Amniotic epithelial cell (primary cell): ENCODE data around the gene EPHB1.

ENCODE experiments used
- DNase-seq: peaks from one replicate; pipeline ENCODE4 v3.0.0-alpha.2; 2010; ENCODE audit warnings: low read depth

The EPHB1 gene

DNA sequence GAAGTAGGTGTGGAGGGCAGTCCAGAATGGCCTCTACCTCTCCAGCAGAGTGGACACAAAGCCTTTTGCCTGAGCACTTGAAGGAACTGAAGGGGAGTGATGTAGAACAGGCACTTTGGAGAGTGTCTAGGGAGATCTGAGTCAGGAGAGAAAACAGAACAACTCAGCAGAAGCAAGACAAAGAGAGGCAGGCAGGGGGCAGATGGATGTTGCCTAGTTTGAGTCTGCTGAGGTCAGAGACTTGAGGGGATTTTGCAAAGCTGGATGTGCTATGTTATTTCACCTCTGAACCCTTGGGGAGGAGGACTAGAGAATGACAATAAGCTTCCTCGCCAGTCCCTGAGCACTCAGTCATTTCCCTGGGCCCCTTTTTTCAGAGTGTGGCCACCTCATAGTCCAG is 366.4 kb downstream of the EPHB1 start:
- no peak for DNase-seq

DNA sequence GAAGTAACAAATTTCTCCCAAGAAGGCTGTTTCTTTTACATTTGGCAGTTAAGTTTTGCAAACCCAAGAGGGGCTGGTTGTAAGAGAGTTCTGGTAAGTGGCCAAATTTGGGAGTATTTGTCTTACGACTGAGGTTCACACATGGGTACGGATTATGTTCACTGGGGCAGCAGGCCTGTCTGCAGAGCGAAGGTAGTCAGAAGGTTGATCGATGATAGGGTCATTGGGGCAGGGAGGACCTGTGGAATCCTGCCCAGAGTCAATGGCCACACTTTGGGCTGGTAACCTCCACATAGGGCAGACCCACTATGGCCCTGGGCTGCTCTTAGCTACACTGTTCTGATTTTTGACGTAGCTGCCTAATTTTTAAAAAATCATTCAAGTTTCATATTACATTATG is 368.6 kb downstream of the EPHB1 start:
- DNase-seq, result no peak

DNA sequence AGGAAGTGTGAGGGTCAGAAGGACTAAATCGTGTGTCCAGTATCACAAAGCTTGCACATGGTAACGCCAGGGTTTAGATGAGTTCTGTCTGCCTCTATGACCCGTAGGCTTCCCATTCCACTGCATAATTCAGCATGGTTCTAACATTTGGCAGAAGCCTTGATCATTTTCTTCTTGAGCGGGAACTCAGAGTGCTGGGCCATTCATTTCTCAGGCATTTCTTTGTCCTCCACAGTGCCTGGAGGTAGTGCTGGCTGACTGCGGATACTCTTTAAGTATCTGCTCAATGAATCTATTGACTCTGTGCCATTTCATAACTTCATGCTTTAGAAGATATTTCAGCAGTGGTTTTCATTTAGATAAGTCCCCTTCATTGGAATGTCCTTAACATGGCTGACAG is 370.2 kb downstream of the EPHB1 start:
- no peak for DNase-seq

DNA sequence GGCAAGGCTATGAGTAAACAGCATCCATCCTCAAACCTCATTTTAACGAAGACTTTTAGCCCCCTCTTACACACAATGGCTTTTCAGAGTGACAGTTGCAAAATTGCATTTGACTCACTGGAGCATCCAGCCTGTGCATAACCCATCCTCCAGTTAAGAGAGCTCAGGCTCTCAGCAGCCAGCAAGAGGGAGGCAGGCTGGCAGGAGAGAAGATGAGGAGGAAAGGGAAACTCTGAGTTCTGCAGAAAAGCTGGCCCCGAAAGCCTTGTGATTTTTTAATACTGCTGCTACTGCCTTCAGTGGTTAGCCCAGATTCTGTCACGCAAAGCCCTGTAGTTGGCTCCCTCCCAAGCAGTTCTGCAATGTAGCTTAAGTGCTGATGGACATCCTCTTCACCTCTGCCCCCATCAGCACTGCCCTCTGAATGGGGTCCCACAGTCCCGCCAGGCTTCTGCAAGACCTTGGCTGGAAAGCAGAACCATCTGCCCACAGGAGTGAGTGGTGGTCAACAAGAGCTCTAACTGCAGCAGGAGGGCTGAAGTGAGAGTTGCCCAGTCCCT is 371.3 kb downstream of the EPHB1 start:
- DNase-seq, result no peak

DNA sequence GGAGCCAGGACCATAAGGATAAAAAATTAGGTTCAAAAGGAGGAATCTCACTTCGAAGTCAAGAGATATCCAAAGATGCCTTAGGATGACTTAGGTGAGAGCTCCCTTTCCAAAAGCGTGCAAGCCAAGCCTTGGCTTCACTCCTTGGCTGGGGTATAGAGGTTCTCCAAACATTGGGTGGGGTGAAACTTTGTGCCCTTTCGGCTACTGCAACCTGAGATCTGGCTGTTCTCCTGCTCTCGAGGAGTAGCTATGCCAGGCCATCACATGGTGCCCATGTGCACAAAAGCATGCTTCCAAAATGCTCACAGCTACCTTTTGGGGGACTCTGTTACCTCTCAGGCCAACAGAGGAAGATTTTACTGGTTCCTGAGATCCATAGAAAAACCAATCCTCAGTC is 373.8 kb downstream of the EPHB1 start:
- DNase-seq, result no peak

DNA sequence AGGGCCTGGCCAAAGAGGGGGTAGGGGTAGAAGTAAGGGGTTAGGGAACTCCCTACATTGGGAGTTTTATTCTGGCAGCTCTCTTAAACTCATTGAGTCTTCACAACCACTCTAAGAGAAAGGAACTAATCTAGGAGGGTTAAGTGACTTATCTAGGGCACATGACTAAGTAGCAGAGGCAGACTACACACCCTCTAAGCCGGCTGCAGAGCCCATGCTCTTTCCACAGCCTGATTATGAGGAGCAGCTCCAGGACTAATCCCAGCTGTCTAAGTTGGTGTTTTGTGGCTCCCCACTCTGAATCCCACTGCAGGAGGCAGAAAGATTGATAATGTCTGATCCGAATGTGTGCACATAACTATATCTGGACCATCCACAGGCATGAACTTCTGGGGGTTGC is 374.6 kb downstream of the EPHB1 start:
- no peak for DNase-seq

DNA sequence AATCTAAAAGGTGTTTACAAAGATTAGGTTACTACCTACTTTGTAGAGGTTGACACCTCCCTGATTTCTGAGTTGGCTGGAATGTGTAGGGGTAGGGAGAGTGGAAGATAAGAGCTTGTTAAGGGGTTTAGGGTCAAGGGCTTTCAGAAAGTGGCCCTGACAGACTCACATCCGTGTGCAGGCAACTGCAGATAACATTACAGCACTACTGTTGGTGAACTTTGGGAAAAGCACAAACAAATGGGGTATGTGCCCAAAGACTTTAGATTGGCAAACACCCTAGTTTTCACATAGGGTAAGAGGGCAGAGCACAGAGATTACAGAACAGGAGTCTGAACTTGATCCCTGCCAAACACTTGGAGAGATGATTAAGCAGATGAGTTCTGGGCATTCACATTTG is 375.7 kb downstream of the EPHB1 start:
- no peak for DNase-seq

DNA sequence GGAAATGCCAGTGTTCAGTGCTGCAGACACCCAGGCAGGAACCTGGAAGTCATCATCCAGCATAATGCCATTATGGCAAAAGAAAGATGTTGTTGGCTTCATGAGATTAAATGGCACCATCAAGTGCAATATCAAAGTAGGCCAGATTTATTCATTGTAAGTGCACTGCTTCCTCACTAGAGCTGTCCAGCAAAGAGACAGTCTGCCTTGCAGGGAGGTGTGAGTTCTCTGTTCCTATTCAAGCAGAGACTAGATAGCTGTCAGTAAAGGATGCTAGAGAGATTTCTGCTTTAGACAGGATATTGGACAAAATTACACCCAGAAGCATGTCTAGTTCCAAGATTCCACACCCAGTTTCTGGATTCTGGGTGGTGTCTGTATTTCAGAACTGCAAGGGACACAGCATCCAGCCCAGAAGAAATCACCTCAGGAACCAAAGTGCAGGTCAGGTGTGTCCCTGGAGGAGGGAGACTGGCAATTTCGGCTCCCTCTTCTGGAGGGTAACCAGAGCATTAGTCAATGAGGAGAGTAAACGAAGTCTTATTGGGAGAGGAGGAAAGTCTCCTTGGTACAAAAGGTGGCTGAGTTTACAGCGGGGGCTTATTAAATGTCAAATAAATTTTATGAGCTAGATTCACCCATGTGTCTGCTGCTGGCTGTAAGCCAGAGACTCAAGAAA is 377.3 kb downstream of the EPHB1 start:
- DNase-seq, result no peak

DNA sequence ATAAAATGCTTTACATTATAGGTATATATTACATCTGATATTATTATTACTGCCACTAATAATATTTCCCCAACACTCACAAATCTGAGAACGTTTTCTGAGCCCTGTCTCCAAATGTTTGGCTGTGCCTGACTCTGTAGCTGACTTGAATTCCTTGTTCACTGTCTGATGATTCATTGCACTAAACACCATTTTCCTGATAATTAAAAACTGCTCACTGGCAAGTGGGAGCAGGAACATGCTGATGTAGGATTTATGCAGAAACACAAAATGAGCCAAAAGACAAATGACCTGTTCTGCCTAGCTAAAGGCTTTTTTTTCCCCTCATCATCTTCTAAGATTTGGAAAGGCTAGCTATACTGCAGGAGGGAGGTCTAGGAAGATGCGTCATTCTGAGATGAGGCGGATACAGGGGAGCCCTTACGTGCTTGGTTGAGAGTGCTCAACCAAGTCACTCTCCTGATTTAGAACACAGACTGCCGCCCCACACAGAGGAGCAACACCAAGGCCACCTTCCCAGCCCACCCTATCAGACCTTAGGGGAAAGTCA is 380.7 kb downstream of the EPHB1 start:
- no peak for DNase-seq

DNA sequence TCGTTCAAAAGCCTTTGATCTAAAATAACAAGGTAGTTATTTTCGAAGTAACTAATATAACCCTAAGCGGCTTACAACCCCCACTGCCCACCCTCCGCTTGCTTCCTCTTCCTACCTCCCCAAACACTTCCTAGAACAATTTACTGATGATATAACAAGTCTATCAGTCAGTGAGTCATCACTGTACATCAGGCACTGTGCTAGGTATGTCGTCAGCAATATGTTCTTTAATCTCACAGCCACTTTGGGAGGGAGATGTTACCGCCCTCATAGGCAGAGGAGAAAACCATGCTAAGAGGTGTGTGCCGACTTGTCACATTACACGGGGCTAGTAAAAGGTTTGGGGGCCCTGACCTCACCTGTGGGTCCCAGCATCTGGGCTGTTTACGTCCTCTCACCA is 381.8 kb downstream of the EPHB1 start:
- no peak for DNase-seq

DNA sequence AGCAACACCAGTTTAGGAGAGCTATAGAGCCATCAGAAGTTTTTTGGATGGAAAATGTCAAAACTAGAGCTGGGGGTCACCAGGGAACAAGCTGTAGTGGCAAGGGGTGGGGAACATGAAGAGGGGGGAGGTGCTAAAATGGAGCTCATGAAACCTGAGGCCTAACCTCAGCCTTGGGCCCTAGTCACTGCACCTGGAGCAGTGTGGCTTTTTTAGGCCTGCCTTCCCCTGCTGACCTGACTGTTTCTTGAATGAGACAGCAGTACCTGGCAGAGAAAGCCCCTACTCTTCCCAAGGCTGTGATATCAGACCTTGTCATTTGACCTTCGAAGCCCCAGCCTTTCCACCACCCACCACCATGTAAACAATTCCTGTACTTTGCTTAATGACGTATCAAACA is 383.5 kb downstream of the EPHB1 start:
- DNase-seq, result no peak

DNA sequence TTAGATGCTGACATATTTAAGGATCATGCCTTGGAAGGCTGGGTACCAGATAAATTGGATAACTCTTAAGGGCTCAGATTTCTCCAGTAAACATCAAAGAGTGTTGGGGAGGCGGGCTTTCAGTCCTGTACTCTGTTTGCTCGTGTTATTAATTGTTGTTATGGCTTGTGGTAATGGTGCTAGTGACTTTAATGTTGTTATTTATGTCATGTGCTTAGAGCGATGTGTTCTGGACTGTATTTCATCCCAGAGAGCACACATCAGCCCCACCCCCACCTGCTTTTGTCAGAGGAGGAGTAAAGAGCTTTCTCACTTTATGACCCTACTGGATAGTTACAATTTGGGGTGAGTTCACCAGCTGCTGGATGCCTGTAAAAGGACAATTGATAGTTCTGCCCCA is 386.3 kb downstream of the EPHB1 start:
- DNase-seq, result no peak

DNA sequence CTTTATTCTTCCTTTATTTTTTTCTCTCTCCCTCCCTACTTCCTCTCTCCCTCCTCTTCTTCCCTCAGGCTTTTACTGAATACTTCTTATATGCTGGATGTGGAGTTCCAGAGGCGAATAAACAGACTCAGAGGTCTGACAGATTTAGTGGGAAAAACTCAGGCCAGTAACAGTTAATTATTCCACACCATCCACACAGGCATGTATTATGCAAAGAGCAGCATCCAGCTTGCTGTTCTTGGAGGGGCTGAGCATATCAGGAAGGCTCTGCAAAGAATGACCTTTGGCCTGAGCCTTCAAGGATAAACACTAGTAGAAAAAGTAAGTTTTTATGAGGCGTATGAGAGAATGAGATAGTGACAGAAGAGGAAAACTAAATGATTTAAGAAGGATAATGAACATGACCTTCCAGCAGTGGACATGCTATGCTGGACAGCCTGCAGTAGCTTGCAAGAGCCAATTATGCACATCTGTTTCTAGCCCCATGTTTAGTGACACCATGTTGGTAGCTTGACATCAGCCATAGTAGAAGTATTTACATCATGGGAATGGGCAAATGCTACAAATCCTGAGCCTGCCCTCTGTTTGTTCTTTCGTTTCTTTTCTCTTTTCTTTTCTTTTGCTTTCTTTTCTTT is 387.4 kb downstream of the EPHB1 start:
- no peak for DNase-seq

DNA sequence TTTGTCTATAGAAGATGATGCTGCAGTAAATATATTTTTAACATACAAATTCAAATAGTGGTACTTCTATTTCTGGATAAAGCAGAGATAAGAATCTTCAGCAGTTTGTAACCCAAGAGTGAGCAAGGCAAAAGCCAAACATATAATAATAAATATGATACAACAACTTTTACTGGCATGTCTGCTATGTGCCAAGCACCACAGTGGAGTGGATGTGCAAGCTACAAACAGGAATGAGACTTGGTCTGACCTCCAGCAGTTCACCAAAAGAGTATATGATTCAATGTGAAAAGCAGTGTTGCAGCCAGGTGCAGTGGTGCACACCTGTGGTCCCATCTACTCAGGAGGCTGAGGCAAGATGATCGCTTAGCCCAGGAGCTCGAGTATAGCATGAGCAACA is 395.6 kb downstream of the EPHB1 start:
- DNase-seq, result no peak

DNA sequence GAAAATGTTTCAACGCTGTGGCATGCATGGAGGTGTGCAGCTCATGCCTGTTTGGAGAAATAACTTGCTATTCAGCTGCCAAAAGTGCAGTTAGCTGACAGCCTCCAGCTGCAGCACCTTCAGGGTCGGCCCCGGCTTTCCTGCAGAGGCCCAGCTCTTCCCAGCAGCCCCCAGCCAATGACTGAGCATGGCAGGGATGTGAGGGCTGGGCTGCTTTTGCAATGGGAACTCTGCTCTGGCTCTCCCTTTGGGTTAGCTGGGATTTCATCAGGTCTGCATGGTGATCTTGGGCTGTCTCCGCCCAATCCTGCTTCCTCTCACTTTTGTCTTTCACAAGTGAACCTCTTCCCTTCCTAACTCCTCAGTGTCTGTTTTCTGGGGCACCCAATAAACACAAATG is 396.6 kb downstream of the EPHB1 start:
- no peak for DNase-seq

DNA sequence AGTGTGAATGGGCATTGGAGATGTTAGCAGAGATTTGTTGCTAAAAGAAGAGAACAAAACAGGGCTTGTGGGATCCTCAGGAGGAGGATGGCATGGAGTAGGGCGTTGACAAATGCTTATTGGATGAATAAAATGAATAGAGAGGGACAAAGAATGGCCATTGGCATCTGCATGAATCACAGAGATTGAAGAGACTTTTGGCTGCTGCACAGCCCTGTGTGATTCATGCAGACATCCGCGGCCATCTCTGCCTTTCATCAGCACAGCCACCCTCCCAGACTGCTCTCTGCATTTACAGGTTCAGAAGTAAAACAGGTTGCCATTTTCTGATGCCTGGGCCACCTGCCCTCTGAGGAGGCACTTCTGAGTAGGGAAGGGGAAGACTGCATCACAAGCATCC is 397.9 kb downstream of the EPHB1 start:
- DNase-seq, result no peak

DNA sequence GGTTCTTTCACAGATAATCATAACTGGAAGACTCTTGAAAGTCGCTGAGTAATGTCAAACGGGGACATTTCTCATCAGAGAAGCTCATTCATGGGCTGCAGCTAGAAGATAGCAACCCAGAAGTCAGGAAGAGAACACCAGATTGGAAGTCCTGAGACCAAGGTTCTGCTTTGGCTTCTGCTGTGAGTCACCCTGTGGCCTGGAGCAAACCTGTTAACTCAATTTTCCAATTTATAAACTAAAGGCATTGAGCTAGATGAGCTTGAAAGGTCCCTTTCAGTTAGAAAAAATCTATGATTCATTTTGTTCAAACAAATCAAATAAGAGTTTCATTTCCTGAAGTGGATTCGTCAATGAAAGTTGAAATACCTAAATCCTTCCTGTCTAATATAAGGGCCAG is 402.2 kb downstream of the EPHB1 start:
- DNase-seq, result no peak

DNA sequence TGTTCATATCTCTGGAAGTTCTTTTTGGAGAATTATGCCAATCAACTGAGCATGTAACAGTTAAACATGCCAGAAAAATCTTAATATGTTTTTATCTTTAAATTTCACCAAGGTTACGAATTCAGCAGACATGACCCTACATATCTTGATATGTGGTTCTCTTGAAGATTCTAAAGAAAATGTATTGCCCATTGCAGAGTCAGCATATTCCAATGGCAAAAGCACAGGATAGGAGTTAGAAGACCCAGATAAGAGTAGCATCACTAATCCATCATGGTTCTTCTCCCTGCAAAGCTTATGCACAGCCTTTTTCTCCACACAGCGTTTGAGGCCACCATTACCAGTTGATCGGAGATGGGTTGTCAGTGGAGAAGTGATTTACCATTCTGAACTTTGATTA is 402.8 kb downstream of the EPHB1 start:
- DNase-seq, result no peak

DNA sequence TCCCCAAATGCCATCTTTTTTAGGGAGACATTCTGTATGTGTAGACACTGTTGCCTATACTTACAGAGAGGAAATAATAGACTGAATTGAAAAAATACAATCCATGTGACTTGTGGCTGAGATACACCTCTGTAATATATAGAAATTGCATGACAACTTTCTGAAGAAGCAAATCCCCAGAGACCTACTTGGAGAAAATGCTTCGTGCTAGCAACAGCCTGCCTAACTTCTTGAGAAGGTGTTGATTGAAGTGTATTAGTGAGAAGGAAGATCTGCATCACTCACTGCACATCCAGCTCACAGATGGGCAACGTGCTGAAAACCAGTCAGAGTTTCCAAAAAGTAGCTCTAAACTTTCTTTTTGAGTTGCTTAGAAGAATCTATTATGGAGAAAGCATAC is 404.1 kb downstream of the EPHB1 start:
- DNase-seq, result no peak

DNA sequence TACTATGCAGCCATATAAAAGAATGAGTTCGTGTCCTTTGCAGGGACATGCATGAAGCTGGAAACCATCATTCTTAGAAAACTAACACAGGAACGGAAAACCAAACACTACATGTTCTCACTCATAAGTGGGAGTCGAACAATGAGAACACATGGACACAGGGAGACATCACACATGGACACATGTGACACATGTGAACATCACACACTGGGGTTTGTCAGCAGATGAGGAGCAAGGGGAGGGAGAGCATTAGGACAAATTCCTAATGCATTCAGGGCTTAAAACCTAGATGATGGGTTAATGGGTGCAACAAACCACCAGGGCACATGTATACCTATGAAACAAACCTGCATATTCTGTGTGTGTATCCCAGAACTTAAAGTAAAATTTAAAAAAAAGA is 408.0 kb downstream of the EPHB1 start:
- no peak for DNase-seq

DNA sequence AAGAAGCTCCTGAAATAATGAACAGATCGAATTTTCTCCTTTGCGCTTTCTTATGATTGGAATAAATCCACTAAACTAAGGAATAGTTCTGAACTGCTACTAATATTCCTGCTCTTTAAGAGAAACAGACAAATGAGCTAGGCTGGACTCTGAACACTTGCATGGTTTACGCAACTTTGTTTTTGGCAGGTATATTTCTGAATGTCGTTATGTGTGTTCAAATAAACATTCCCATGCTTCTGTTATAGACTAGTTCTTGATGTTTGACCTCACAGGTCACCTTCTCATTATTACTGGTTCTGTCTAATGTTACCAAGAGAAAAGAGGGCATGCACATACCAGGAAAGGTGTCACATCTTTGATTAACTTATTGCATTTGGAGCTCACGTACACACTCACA is 418.2 kb downstream of the EPHB1 start:
- DNase-seq, result no peak

DNA sequence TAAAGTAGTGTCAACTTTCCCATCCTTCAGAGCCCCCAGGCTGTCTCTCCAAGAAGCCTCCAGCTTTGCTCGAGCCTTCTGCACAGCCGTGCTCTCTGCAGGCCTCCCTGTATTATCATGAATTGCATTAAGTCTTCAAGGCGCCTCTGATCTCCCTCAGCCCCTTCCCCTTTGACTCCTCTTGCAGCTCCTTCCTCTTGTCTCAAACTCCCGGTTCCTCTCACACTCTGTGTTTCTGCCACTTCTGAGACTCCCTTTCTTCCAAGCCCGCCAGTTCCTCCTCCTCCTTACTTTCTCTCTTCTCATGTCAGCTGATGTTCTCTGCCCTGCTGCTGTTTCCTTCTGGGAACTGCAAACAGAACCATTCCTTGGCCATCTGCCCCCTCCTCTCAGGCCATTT is 418.8 kb downstream of the EPHB1 start:
- DNase-seq, result no peak

DNA sequence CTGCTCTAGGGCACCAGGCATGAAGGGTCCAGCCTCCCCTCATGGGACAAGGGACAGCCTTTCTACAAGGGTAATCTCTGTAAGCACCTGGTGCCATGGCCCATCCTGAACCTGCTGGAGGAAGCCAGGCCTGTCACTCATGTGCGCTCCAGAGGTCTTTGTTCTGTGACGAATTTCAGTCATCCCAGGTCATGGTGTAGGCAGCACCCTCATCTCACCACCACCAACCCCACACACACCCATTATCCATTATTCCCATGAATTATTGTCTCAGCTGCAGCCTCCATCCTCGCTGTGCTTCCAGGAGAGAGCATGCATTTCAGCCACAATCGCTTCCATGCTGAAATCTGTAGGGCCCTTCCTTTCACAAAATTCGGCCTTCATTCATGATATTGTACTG is 419.3 kb downstream of the EPHB1 start:
- DNase-seq, result no peak

DNA sequence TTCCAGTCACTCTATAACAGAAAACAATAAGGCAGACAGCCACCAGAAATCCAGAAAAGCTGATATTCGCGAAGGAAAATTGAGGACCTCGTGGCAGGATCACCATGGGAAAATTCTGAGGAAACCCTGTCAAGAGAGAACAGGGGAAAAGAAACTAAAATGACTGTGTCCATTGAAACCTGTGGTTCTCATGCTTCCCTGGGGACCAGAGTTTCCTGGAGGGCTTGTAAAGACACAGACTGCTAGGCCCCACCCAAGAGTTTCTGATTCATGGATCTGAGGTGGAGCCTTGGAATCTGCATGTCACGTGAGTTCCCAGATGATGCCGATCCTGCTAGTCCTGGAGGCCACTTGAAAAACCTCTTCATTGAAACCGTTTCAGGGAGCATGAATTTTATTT is 420.5 kb downstream of the EPHB1 start:
- DNase-seq, result no peak
